Measurements from ENCODE around the gene TEKT1. TPM values are rescaled to one million over a fixed set of nuclear protein-coding genes. Genes with fewer than 3 reads are reported as not detected.
"Not testable (repeated sequence)": the region's sequence is repeated elsewhere in the genome, so short reads cannot be mapped to it uniquely, and the experiment has no call there.

Gene TEKT1
- total RNA-seq, 1 experiment from 2014 or later: not detected

DNA sequence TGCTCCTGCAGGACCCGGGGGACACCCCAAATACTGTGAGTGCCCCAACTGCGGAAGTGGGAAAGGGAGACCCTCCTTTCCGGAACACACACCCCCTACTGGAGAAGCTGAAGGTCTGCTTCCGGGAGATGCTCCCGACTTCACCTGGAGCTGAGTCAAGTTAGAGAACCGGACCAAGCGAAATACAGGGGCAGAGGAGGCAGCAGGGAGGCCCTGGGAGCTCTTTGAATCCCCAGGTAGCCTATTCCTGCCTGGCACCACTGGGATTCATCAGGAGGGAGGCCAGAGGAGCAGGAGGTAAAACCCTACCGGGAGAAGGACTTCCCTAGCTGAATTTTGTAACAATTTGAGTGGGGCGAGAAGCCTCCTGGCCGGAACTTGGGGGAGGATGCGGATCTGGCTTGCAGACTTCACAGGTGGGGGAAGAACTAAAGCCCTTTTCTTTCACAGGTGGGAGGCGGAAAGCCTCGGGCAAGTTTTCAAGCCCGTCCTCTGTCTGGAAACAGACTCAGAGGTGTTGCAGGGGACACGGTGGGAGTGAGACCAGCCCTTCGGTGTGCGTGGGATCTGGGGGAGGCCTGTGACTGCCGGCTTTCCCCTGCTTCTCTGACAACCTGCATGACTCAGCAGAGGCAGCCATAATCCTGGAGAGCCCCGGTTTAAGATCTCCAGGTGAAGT is 22.4 kb upstream of the TEKT1 start:
- POLR2A ChIA-PET: interaction anchor here (0.7 to 3.1 kb wide), 14 partner anchors 8 to 659 kb away, joined by 3 to 35 read pairs (median 6); partner anchors contain the start of gene RNASEK
- Mint-ChIP-seq H3K4me1 (ENCODE audit: insufficient read depth, unreplicated experiment) (peaks cover 14% of the 10 kb centered on the region), H3K4me3 (ENCODE audit: unreplicated experiment) (peak overlapping the region; percentile 86), H3K27ac (ENCODE audit: low read depth, unreplicated experiment) (peak overlapping the region; percentile 94), H3K9me3 (ENCODE audit: unreplicated experiment) (no peaks in the 10 kb centered on the region), H3K27me3 (ENCODE audit: insufficient read depth, unreplicated experiment) (no peaks in the 10 kb centered on the region), H3K36me3 (ENCODE audit: insufficient read depth, unreplicated experiment) (peaks cover 4% of the 10 kb centered on the region)
- intact Hi-C loops (cut with micrococcal nuclease): no loop called here
- peak; percentile 71 for DNase-seq (ENCODE audit: unreplicated experiment)
- TF ChIP-seq, protein P1, sequence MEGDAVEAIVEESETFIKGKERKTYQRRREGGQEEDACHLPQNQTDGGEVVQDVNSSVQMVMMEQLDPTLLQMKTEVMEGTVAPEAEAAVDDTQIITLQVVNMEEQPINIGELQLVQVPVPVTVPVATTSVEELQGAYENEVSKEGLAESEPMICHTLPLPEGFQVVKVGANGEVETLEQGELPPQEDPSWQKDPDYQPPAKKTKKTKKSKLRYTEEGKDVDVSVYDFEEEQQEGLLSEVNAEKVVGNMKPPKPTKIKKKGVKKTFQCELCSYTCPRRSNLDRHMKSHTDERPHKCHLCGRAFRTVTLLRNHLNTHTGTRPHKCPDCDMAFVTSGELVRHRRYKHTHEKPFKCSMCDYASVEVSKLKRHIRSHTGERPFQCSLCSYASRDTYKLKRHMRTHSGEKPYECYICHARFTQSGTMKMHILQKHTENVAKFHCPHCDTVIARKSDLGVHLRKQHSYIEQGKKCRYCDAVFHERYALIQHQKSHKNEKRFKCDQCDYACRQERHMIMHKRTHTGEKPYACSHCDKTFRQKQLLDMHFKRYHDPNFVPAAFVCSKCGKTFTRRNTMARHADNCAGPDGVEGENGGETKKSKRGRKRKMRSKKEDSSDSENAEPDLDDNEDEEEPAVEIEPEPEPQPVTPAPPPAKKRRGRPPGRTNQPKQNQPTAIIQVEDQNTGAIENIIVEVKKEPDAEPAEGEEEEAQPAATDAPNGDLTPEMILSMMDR (IDR thresholded peaks at IDR 0.05; ENCODE audit: unreplicated experiment): peak; percentile 52
- TSS peak; percentile 49 for BruUV-seq (replicated peaks)
- CTCF ChIA-PET: interaction anchor here (0.6 to 2.2 kb wide), 14 partner anchors 9 to 188 kb away, joined by 3 to 29 read pairs (median 3); no protein-coding TSS in a partner anchor

DNA sequence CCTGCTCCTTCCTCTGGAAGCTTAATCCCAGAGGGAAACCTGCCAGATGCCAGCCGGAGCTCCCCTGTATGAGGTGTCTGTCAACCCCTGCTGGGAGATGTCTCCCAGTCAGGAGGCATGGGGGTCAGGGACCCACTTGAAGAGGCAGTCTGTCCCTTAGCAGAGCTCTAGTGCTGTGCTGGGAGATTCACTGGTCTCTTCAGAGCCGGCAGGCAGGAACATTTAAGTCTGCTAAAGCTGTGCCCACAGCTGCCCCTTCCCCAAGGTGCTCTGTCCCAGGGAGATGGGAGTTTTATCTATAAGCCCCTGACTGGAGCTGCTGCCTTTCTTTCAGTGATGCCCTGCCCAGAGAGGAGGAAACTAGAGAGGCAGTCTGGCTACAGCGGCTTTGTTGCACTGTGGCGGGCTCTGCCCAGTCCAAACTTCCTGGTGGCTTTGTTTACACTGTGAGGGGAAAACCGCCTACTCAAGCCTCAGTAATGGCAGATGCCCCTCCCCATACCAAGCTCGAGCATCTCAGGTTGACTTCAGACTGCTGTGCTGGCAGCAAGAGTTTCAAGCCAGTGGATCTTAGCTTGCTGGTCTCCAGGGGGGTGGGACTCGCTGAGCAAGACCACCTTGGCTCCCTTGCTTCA is 17.1 kb upstream of the TEKT1 start:
- DNase-seq (ENCODE audit: unreplicated experiment); H3K27me3 Mint-ChIP-seq (ENCODE audit: insufficient read depth, unreplicated experiment); BruUV-seq (replicated peaks); H3K36me3 Mint-ChIP-seq (ENCODE audit: insufficient read depth, unreplicated experiment); H3K4me3 Mint-ChIP-seq (ENCODE audit: unreplicated experiment); H3K9me3 Mint-ChIP-seq (ENCODE audit: unreplicated experiment); intact Hi-C loops (cut with micrococcal nuclease); H3K27ac Mint-ChIP-seq (ENCODE audit: low read depth, unreplicated experiment); H3K4me1 Mint-ChIP-seq (ENCODE audit: insufficient read depth, unreplicated experiment): not testable (repeated sequence)
- CTCF ChIA-PET: interaction anchor here (0.7 to 2.3 kb wide), 3 partner anchors 62 to 364 kb away, joined by 3 to 8 read pairs (median 4); no protein-coding TSS in a partner anchor
- POLR2A ChIA-PET: interaction anchor here (0.6 kb wide), 1 partner anchor 353 kb away, joined by 3 read pairs; no protein-coding TSS in a partner anchor

DNA sequence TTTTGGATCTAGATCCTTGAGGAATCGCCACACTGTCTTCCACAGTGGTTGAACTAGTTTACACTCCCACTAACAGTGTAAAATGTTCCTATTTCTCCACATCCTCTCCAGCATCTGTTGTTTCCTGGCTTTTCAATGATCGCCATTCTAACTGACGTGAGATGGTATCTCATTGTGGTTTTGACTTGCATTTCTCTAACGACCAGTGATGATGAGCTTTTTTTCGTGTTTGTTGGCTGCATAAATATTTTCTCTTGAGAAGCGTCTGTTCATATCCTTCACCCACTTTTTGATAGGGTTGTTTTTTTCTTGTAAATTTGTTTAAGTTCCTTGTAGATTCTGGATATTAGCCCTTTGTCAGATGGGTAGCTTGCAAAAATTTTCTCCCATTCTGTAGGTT is 14.6 kb upstream of the TEKT1 start:
- H3K27me3 Mint-ChIP-seq (ENCODE audit: insufficient read depth, unreplicated experiment); BruUV-seq (replicated peaks); DNase-seq (ENCODE audit: unreplicated experiment); H3K27ac Mint-ChIP-seq (ENCODE audit: low read depth, unreplicated experiment); H3K36me3 Mint-ChIP-seq (ENCODE audit: insufficient read depth, unreplicated experiment); intact Hi-C loops (cut with micrococcal nuclease); H3K9me3 Mint-ChIP-seq (ENCODE audit: unreplicated experiment); H3K4me3 Mint-ChIP-seq (ENCODE audit: unreplicated experiment); H3K4me1 Mint-ChIP-seq (ENCODE audit: insufficient read depth, unreplicated experiment): not testable (repeated sequence)
- ChIA-PET POLR2A (interaction anchor here (0.8 to 1.5 kb wide), 2 partner anchors 166 to 190 kb away, joined by 3 to 4 read pairs; partner anchors contain the start of gene SLC16A13), CTCF (interaction anchor here (1.3 to 1.5 kb wide), 2 partner anchors 157 to 158 kb away, joined by 3 to 9 read pairs; no protein-coding TSS in a partner anchor)

DNA sequence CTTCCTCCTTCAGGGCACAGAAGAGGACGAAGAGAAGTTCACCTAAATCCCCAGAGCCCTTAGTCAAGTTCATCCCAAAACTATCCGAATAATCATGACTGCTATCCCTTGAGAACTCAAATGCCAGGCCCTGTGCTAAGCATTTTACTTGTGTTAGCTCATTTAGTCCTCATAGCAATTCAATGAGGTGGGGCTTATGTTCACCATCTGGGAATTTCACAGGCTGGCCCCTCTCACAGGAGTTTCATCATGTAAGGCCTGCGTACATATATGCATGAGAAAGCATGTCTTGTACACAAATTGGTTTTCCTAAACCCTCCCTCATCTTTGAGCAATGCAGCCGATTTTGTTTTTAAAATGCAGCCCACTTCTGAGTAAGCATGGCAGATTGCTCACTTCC is 12.9 kb upstream of the TEKT1 start:
- H3K4me3 Mint-ChIP-seq (ENCODE audit: unreplicated experiment); H3K9me3 Mint-ChIP-seq (ENCODE audit: unreplicated experiment); BruUV-seq (replicated peaks); H3K27ac Mint-ChIP-seq (ENCODE audit: low read depth, unreplicated experiment); H3K4me1 Mint-ChIP-seq (ENCODE audit: insufficient read depth, unreplicated experiment); H3K36me3 Mint-ChIP-seq (ENCODE audit: insufficient read depth, unreplicated experiment); intact Hi-C loops (cut with micrococcal nuclease); DNase-seq (ENCODE audit: unreplicated experiment); H3K27me3 Mint-ChIP-seq (ENCODE audit: insufficient read depth, unreplicated experiment): not testable (repeated sequence)
- POLR2A ChIA-PET: interaction anchor here (1.7 to 3.0 kb wide), 2 partner anchors 67 to 159 kb away, joined by 4 to 28 read pairs; no protein-coding TSS in a partner anchor
- CTCF ChIA-PET: interaction anchor here (0.6 to 4.0 kb wide), 25 partner anchors 9 to 292 kb away, joined by 3 to 137 read pairs (median 8); partner anchors contain the start of gene TEKT1

DNA sequence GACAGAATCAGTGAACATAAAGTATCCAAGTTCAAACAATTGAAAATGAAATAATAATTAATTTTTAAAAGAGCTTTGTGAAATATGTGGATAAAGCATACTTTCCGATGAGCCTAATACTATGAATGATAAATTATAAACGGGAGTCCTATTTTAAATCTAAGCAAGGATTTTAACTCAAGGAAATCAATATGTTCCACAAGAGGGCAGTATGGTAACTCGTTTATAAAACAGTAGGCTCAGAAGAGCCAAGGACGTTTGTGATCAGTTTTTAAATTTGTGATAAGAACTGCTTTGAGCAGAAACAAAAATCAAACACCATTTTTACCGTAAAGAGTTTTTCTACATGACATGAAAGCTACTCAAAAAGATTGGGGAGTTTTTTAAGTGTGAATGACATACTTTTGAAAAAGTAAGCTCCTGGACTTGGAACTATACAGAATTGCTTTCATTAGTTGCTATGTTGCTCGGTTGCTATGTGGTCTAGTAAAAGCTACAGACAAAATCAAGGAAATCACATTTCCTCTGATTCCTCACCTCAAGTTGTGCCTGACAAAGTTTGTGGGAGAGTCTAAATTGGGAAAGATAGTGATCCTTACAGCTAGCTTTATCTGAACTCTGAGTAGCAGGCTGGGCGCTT is 11.8 kb upstream of the TEKT1 start:
- peaks cover 16% of the 10 kb centered on the region for H3K27me3 Mint-ChIP-seq (ENCODE audit: insufficient read depth, unreplicated experiment)
- no peak overlapping the region for H3K27ac Mint-ChIP-seq (ENCODE audit: low read depth, unreplicated experiment)
- POLR2A ChIA-PET: interaction anchor here (0.7 to 3.0 kb wide), 8 partner anchors 10 to 202 kb away, joined by 3 to 28 read pairs (median 4); partner anchors contain the start of gene RNASEK
- no peak overlapping the region for H3K4me3 Mint-ChIP-seq (ENCODE audit: unreplicated experiment)
- CTCF ChIA-PET: interaction anchor here (0.6 to 4.0 kb wide), 49 partner anchors 8 to 312 kb away, joined by 3 to 137 read pairs (median 5); partner anchors contain the start of genes FBXO39 and TEKT1
- peak; percentile 65 for DNase-seq (ENCODE audit: unreplicated experiment)
- H3K36me3 Mint-ChIP-seq (ENCODE audit: insufficient read depth, unreplicated experiment): no peaks in the 10 kb centered on the region
- H3K9me3 Mint-ChIP-seq (ENCODE audit: unreplicated experiment): no peaks in the 10 kb centered on the region
- TF ChIP-seq, protein P1 (IDR thresholded peaks at IDR 0.05; ENCODE audit: unreplicated experiment): peak; percentile 45
- no TSS peak for BruUV-seq (replicated peaks)
- intact Hi-C loops (cut with micrococcal nuclease): loop anchor here (1.0 kb wide), 4 partner anchors 68 to 177 kb away; no protein-coding TSS in a partner anchor
- no peaks in the 10 kb centered on the region for H3K4me1 Mint-ChIP-seq (ENCODE audit: insufficient read depth, unreplicated experiment)

DNA sequence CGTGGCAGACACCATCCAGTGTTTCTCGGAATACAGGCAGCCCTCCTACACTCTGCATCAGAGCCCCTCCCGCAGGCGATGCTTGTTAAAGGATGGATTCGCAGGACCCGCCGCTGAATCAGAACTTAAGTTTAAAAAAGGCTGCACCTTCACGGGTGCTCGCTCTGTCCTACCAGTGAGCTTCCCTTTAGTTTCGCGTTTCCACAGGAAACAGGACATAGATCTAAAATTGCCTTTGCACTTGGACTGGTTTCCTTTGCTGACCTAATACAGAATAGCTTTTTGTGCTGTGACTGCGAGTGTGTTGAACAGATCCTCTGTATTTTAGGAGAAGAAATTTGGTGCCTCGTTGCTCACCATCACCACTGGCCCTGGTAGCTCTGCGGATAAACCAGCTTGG is 10.2 kb upstream of the TEKT1 start:
- H3K9me3 Mint-ChIP-seq (ENCODE audit: unreplicated experiment); BruUV-seq (replicated peaks); H3K27ac Mint-ChIP-seq (ENCODE audit: low read depth, unreplicated experiment); H3K4me1 Mint-ChIP-seq (ENCODE audit: insufficient read depth, unreplicated experiment); H3K4me3 Mint-ChIP-seq (ENCODE audit: unreplicated experiment); DNase-seq (ENCODE audit: unreplicated experiment); intact Hi-C loops (cut with micrococcal nuclease); H3K36me3 Mint-ChIP-seq (ENCODE audit: insufficient read depth, unreplicated experiment): not testable (repeated sequence)
- POLR2A ChIA-PET: interaction anchor here (2.2 kb wide), 1 partner anchor 12 kb away, joined by 11 read pairs; no protein-coding TSS in a partner anchor
- peaks cover 22% of the 10 kb centered on the region for H3K27me3 Mint-ChIP-seq (ENCODE audit: insufficient read depth, unreplicated experiment)
- CTCF ChIA-PET: interaction anchor here (0.8 to 4.0 kb wide), 11 partner anchors 9 to 185 kb away, joined by 3 to 137 read pairs (median 21); partner anchors contain the start of gene TEKT1
